AG04450 (cell line): ENCODE data around the gene MINK1. TPM values are rescaled to one million over a fixed set of nuclear protein-coding genes. Genes with fewer than 3 reads are reported as not detected.

ENCODE experiments used
- CTCF ChIA-PET: fragments of 300-600, 350-600 bp; formaldehyde crosslinking; extraction: SDS; loops from one replicate; lab custom pipeline; 2022; ENCODE audit warnings: antibody characterized with exemption, inconsistent platforms; lab: Charles Lee
- POLR2A ChIA-PET: fragments of 350-600 bp; formaldehyde crosslinking; extraction: SDS; loops from one replicate; lab custom pipeline; 2021; ENCODE audit warnings: antibody characterized with exemption, inconsistent platforms; lab: Yijun Ruan, JAX
- DNase-seq: peaks from one replicate; pipeline ENCODE4 v3.0.0-alpha.2; 2011; ENCODE audit warnings: low read depth, low spot score
- H3K27ac ChIP-seq: one replicate; pipeline ENCODE4 v1.5.1; 2012; ENCODE audit warnings: low read depth, low read length, control low read depth
- H3K27me3 ChIP-seq: one replicate; pipeline ENCODE4 v1.6.0; 2012; ENCODE audit warnings: low read length; ENCODE audit not compliant: control insufficient read depth, insufficient read depth
- H3K4me3 ChIP-seq: 2 replicates; pipeline ENCODE4 v1.5.1; 2011; ENCODE audit warnings: mild to moderate bottlenecking, low read depth, low read length, control low read depth
- H3K9me3 ChIP-seq: 2 replicates; pipeline ENCODE4 v1.5.1; 2012; ENCODE audit warnings: low read length; ENCODE audit not compliant: control insufficient read depth, insufficient read depth
- polyA plus RNA-seq: library from polyadenylated mRNA; depleted of rRNA; stranded (reverse); fragments of >200 nt; gene quantifications from 2 replicates; pipeline ENCODE4 v1.2.3, GENCODE V29; 2011
- TF ChIP-seq, protein P1 (sequence below): IDR thresholded peaks from 2 replicates; pipeline ENCODE4 v1.5.1; 2011; ENCODE audit warnings: low read depth, low read length, control low read depth, inconsistent platforms

The MINK1 gene
- polyA plus RNA-seq, 1 experiment = 29.4 TPM

DNA sequence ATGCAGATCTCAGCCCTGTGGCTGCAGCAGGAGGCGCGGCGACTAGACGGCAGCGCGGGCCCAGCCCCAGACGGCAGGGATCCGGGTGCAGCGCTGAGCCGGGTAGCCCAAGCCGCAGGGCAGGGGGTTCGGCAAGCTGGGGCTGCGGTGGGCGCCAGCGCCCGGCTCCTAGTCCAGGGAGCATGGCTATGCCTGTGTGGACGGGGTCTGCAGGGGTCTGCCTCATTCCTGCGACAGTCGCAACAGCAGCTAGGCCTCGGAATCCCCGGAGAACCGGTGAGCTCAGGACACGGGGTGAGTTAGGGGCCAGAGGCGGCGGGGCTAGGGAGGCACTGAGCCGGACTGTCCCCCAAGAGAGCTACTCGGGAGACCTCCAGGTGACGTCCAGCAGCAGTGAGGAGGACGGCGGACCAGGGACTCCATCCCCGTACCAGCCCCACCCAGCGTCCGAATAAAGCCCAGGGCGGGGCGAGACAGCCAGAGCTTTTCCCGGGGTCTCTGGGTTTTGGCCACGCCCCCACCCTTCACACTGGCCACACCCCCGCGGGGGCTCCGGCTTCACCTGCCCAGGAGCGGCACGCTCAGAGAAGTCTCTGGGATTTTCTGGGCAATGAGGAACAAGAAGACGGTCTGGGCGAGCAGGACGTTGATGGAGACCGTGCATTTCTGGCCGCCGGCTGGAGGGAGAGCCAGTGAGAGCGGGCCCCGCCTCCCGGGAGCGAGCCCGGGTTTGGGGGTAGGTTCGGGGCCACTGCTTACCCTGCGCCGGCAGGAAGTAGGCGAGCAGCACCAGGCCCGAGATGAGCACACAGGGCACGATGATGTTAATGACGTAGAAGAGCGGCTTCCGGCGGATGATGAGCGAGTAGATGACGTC, 67.3 kb downstream of the MINK1 start:
- ChIA-PET CTCF (interaction anchor here (1.4 to 2.2 kb wide), 2 partner anchors 191 to 334 kb away, joined by 4 to 5 read pairs; partner anchors contain the start of gene ARRB2), POLR2A (no interaction called here)
- TF ChIP-seq, protein P1, sequence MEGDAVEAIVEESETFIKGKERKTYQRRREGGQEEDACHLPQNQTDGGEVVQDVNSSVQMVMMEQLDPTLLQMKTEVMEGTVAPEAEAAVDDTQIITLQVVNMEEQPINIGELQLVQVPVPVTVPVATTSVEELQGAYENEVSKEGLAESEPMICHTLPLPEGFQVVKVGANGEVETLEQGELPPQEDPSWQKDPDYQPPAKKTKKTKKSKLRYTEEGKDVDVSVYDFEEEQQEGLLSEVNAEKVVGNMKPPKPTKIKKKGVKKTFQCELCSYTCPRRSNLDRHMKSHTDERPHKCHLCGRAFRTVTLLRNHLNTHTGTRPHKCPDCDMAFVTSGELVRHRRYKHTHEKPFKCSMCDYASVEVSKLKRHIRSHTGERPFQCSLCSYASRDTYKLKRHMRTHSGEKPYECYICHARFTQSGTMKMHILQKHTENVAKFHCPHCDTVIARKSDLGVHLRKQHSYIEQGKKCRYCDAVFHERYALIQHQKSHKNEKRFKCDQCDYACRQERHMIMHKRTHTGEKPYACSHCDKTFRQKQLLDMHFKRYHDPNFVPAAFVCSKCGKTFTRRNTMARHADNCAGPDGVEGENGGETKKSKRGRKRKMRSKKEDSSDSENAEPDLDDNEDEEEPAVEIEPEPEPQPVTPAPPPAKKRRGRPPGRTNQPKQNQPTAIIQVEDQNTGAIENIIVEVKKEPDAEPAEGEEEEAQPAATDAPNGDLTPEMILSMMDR = no peak
- H3K27ac ChIP-seq = no peak overlapping the region
- no peak for DNase-seq
- peaks cover 26% of the 10 kb centered on the region; the same call in 1 of the 2 replicates for H3K9me3 ChIP-seq
- H3K4me3 ChIP-seq = no peak overlapping the region
- H3K27me3 ChIP-seq = peaks cover 5% of the 10 kb centered on the region

DNA sequence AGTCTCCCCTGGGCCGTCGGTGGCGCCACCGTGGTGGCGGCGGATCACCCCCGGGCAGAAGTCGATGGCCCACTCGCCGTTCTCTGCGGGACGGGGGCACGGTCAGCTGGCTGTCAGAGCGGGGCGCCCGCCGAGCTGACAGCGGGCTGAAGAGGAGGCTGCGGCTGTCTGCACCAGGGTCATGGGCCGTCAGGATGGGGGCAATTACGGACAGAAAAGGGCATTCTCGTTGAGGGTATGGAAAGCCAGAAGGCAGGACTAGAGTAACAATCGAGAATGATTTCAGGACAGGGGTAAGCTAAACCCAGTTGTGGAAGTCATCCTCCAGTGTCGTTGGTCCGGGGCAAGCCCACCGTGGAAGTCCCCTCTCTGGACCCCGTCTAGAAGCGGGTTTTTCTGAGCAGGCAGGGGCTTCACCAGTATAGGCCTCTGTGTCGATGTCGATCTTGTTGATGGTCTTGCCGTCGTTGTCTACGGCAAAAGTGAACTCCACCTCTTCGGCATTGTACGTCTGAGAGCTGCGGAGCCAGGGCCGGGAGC, 68.0 kb downstream of the MINK1 start:
- TF ChIP-seq, protein P1 = no peak
- POLR2A ChIA-PET = no interaction called here
- Histone ChIP-seq H3K9me3 (peaks cover 26% of the 10 kb centered on the region; the same call in 1 of the 2 replicates), H3K27me3 (peaks cover 5% of the 10 kb centered on the region), H3K27ac (no peak overlapping the region), H3K4me3 (no peak overlapping the region)
- CTCF ChIA-PET = interaction anchor here (0.6 to 2.2 kb wide), 3 partner anchors 18 to 334 kb away, joined by 3 to 5 read pairs (median 4); partner anchors contain the start of gene ARRB2
- no peak for DNase-seq

DNA sequence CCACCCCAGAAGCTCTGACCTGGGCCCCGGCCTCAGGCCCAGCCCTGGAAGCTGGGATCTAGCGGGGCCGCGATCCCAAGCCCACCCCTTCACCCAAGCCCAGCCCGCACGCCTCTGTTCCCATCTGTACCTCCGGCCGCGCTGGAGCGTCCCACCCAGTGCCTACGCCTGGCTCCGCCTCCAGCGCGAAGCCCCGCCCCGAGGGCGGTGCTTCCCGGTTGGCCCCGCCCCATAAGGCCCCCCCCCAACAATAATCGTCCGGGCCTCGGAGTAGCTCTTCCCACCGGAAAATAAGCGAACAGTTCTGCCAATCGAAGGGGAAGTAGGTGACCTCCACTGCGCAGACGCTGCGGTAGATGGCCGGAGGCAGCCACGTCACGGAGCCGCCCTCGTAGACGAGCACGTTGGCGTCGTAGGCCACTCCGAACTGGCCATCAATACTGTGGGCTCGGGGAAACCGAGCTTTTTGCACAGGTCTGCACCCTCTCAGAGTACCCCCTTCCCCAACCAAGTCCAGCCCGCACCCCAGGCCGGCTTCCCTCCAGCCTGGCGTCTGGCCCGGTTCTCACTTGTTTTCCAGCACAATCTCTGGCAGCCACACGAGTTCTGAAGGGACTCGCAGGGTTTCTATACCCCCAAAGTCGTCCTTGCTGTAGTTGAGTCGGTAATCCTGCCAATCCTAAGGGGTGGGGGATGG, 68.7 kb downstream of the MINK1 start:
- ChIA-PET POLR2A (interaction anchor here (0.6 kb wide), 1 partner anchor 360 kb away, joined by 4 read pairs; no protein-coding TSS in a partner anchor), CTCF (interaction anchor here (0.6 to 2.2 kb wide), 5 partner anchors 11 to 335 kb away, joined by 3 to 5 read pairs (median 4); partner anchors contain the start of gene ARRB2)
- no peak for DNase-seq
- no peak overlapping the region for H3K4me3 ChIP-seq
- H3K27me3 ChIP-seq = peaks cover 5% of the 10 kb centered on the region
- TF ChIP-seq, protein P1 = no peak
- H3K27ac ChIP-seq = no peak overlapping the region
- H3K9me3 ChIP-seq = peaks cover 26% of the 10 kb centered on the region; the same call in 1 of the 2 replicates

DNA sequence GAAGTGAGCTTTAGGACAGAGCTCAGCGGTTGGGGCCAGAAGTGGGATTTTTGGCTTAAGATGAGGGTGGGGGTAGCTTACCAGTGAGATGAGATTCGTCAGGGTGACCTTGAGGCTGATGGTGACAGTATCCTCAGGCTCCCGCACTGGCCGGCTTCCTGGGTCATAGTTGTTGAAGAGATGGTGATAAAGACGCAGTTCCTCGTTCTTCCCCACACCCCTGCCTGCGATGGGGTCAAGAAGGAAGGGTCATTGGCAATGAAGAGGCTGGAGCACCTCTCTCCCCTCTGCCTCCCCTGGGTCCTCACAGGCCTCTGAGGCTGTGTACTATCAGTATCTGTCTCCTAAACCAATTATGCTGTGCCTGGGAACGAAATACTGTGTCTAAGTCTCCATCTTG, 69.4 kb downstream of the MINK1 start:
- Histone ChIP-seq H3K4me3 (no peak overlapping the region), H3K27ac (no peak overlapping the region), H3K27me3 (peaks cover 5% of the 10 kb centered on the region), H3K9me3 (peaks cover 26% of the 10 kb centered on the region; the same call in 1 of the 2 replicates)
- DNase-seq = no peak
- TF ChIP-seq, protein P1 = no peak
- ChIA-PET POLR2A (no interaction called here), CTCF (interaction anchor here (0.7 to 1.8 kb wide), 5 partner anchors 12 to 194 kb away, joined by 3 to 7 read pairs (median 4); no protein-coding TSS in a partner anchor)
